B cell (primary cell): ENCODE data around the gene PBLD. TPM values are rescaled to one million over a fixed set of nuclear protein-coding genes. Genes with fewer than 3 reads are reported as not detected.

Source experiments
- ATAC-seq: fragments of 200-7000 bp; cut with Tn5 transposase; one replicate; pipeline ENCODE4 v1.10.0; 2021; ENCODE audit warnings: low read depth, mild to moderate bottlenecking, moderate number of reproducible peaks, moderate library complexity
- CTCF ChIA-PET: fragments of 350-600 bp; sonication (Branson Sonifier 250); formaldehyde crosslinking; loops from one replicate; lab custom pipeline; 2021; ENCODE audit warnings: antibody characterized with exemption, inconsistent platforms; lab: Charles Lee
- POLR2A ChIA-PET: fragments of 350-600 bp; sonication (Branson Sonifier 250); formaldehyde crosslinking; loops from one replicate; lab custom pipeline; 2021; ENCODE audit warnings: antibody characterized with exemption; lab: Charles Lee
- DNase-seq: peaks from one replicate; pipeline ENCODE4 v3.0.0; 2013
- H2AFZ ChIP-seq: 2 replicates; pipeline ENCODE4 v1.6.1; 2012; ENCODE audit warnings: mild to moderate bottlenecking, low read depth, low read length; ENCODE audit not compliant: insufficient read depth, poor library complexity, severe bottlenecking
- H3K27ac ChIP-seq, 2 donors: 1 replicate in 1 of 2; 2 replicates in 1 of 2; pipeline ENCODE4 v1.5.1; 2012 to 2013; ENCODE audit warnings: low read length in 2 of 2, mild to moderate bottlenecking in 2 of 2, moderate library complexity in 1 of 2
- H3K27me3 ChIP-seq, 4 experiments: fragments of 200-600 bp in 1 of 4; sonication (generic) in 1 of 4; replicated peaks in 1 of 4; 1 replicate in 2 of 4; 2 replicates in 2 of 4; pipeline versions ENCODE4 v1.6.1 to v1.7.0; 2013 to 2016; ENCODE audit warnings: low read length in 3 of 4, mild to moderate bottlenecking in 2 of 4, mixed read lengths in 1 of 4, moderate library complexity in 1 of 4; ENCODE audit not compliant: insufficient read depth in 4 of 4, control insufficient read depth in 3 of 4; ENCODE audit errors: control extremely low read depth in 1 of 4
- H3K36me3 ChIP-seq, 2 experiments: replicated peaks in 1 of 2; 1 replicate in 1 of 2; 2 replicates in 1 of 2; pipeline versions ENCODE4 v1.6.1 to v1.7.1; 2013; ENCODE audit warnings: low read length in 1 of 2; ENCODE audit not compliant: insufficient read depth in 2 of 2, control insufficient read depth in 1 of 2; ENCODE audit errors: control extremely low read depth in 1 of 2, extremely low read depth in 1 of 2
- H3K4me1 ChIP-seq, 2 donors: fragments of 200-600 bp in 1 of 2; sonication (generic) in 1 of 2; 1 replicate in 1 of 2; 2 replicates in 1 of 2; pipeline versions ENCODE4 v1.5.1 to v1.6.1; 2013 to 2017; ENCODE audit warnings: low read length in 2 of 2; ENCODE audit not compliant: control insufficient read depth in 2 of 2, insufficient read depth in 2 of 2
- H3K4me2 ChIP-seq: replicated peaks from 2 replicates; pipeline ENCODE3; 2012; ENCODE audit warnings: mild to moderate bottlenecking, low read depth, low read length; ENCODE audit not compliant: poor library complexity, severe bottlenecking
- H3K4me3 ChIP-seq, 5 experiments: fragments of 200-600 bp in 1 of 5; sonication (generic) in 1 of 5; 1 replicate in 3 of 5; 2 replicates in 2 of 5; pipeline versions ENCODE4 v1.5.1 to v1.7.0; 2011 to 2016; ENCODE audit warnings: low read length in 4 of 5, mild to moderate bottlenecking in 4 of 5, low read depth in 2 of 5, control low read depth in 1 of 5, moderate library complexity in 1 of 5; ENCODE audit not compliant: insufficient read depth in 1 of 5; ENCODE audit errors: control extremely low read depth in 1 of 5, extremely low read depth in 1 of 5
- H3K79me2 ChIP-seq: fragments of 200-600 bp; sonication (generic); one replicate; pipeline ENCODE4 v1.6.0; 2016; ENCODE audit warnings: low read length; ENCODE audit not compliant: control insufficient read depth, insufficient read depth
- H3K9ac ChIP-seq: fragments of 200-600 bp; sonication (generic); 2 replicates; pipeline ENCODE4 v1.6.1; 2017; ENCODE audit warnings: mild to moderate bottlenecking, low read length, moderate library complexity
- H3K9me3 ChIP-seq, 3 donors: one replicate each; pipeline versions ENCODE4 v1.6.1 to v1.7.1; 2013; ENCODE audit warnings: low read length in 2 of 3; ENCODE audit not compliant: control insufficient read depth in 2 of 3, insufficient read depth in 1 of 3; ENCODE audit errors: control extremely low read depth in 1 of 3
- H4K20me1 ChIP-seq: 2 replicates; pipeline ENCODE4 v1.6.0; 2012; ENCODE audit warnings: mild to moderate bottlenecking, low read length; ENCODE audit not compliant: insufficient read depth, control insufficient read depth, poor library complexity, severe bottlenecking
- H3K27ac Mint-ChIP-seq: one replicate; pipeline ENCODE4 v1.8.0; 2021; ENCODE audit warnings: mixed read lengths
- H3K27me3 Mint-ChIP-seq: one replicate; pipeline ENCODE4 v1.8.0; 2021; ENCODE audit warnings: mixed read lengths
- H3K4me1 Mint-ChIP-seq: one replicate; pipeline ENCODE4 v1.8.0; 2021; ENCODE audit warnings: mixed read lengths
- H3K4me3 Mint-ChIP-seq: one replicate; pipeline ENCODE4 v1.8.0; 2021; ENCODE audit warnings: mixed read lengths
- H3K9me3 Mint-ChIP-seq: one replicate; pipeline ENCODE4 v1.8.0; 2022; ENCODE audit warnings: mixed read lengths; ENCODE audit not compliant: insufficient read depth
- EZH2 ChIP-seq: IDR thresholded peaks from 2 replicates; pipeline ENCODE4 v1.6.1; 2012; ENCODE audit warnings: borderline replicate concordance, low read depth, mild to moderate bottlenecking, moderate library complexity, low read length; ENCODE audit not compliant: insufficient read depth, poor library complexity, severe bottlenecking
- WGBS: methylation state at CpG from one replicate; pipeline ENCODE4 v1.1.5; 2013; ENCODE audit warnings: missing lambda C conversion rate; ENCODE audit not compliant: insufficient coverage; 5-methylcytosine and 5-hydroxymethylcytosine counted together
- intact Hi-C: fragments of 100-400 bp; cut with micrococcal nuclease; formaldehyde crosslinking; loops from one replicate; pipeline ENCODE4 v1.10.0; 2022
- polyA plus RNA-seq: library from polyadenylated mRNA; depleted of rRNA; stranded (reverse); fragments of >200 nt; gene quantifications from 2 replicates; pipeline ENCODE4 v1.2.3, GENCODE V29; 2012
- total RNA-seq, 2 donors: library from RNA; stranded (reverse); fragments of 120-200 nt in 1 of 2; gene quantifications; 1 replicate in 1 of 2; 2 replicates in 1 of 2; pipeline versions ENCODE4 v1.2.3 to v1.2.4, GENCODE V29; 2013 to 2022
- TF ChIP-seq, protein P1 (sequence below): fragments of 200-600 bp; IDR thresholded peaks from one replicate; pipeline ENCODE4 v1.8.0; 2022; ENCODE audit warnings: antibody characterized with exemption, mild to moderate bottlenecking

PBLD gene
- total and polyA plus RNA-seq, 2 donors (not counting 1 experiment from before 2014, with no cell fraction given) = 0.40 to 4.7 TPM

DNA sequence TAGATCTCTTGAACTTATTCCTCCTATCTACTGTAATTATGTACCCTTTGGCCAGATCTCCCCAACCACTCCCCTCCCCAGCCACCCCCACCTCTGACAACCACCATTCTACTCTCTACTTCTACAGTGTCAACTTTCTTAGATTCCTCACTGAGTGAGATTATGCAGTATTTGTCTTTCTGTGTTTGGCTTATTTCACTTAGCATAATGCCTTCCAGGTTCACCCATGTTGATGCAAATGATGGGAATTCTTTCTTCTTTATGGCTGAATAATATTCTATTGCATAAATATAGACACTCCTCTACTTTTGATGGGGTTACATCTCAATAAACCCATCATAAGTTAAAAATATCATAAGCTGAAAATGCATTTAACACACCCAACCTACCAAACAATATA lies 22.2 kb downstream of the PBLD start:
- Mint-ChIP-seq H3K27me3 (no peaks in the 10 kb centered on the region), H3K4me1 (peaks cover 2% of the 10 kb centered on the region), H3K9me3 (no peaks in the 10 kb centered on the region), H3K27ac (no peak overlapping the region), H3K4me3 (no peak overlapping the region)
- Histone ChIP-seq H3K9me3 (peaks cover 0 to 3% (median 1%) of the 10 kb centered on the region in 3 donors), H3K36me3 (no peaks in the 10 kb centered on the region), H3K4me1 (no peaks in the 10 kb centered on the region), H3K4me3 (no peak overlapping the region), H4K20me1 (no peaks in the 10 kb centered on the region), H3K9ac (no peak overlapping the region), H3K27me3 (peaks cover 0 to 1% (median 0%) of the 10 kb centered on the region in 4 experiments), H2AFZ (no peak overlapping the region), H3K27ac (no peak overlapping the region), H3K4me2 (no peak overlapping the region), H3K79me2 (no peaks in the 10 kb centered on the region)
- POLR2A ChIA-PET = no interaction called here
- CTCF ChIA-PET = interaction anchor here (5.2 kb wide), 1 partner anchor 9 kb away, joined by 34 read pairs; no protein-coding TSS in a partner anchor
- DNase-seq (no peak), ATAC-seq (no peak)
- TF ChIP-seq, protein P1, sequence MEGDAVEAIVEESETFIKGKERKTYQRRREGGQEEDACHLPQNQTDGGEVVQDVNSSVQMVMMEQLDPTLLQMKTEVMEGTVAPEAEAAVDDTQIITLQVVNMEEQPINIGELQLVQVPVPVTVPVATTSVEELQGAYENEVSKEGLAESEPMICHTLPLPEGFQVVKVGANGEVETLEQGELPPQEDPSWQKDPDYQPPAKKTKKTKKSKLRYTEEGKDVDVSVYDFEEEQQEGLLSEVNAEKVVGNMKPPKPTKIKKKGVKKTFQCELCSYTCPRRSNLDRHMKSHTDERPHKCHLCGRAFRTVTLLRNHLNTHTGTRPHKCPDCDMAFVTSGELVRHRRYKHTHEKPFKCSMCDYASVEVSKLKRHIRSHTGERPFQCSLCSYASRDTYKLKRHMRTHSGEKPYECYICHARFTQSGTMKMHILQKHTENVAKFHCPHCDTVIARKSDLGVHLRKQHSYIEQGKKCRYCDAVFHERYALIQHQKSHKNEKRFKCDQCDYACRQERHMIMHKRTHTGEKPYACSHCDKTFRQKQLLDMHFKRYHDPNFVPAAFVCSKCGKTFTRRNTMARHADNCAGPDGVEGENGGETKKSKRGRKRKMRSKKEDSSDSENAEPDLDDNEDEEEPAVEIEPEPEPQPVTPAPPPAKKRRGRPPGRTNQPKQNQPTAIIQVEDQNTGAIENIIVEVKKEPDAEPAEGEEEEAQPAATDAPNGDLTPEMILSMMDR = no peak
- no peak for TF ChIP-seq EZH2
- intact Hi-C loops = no loop called here

DNA sequence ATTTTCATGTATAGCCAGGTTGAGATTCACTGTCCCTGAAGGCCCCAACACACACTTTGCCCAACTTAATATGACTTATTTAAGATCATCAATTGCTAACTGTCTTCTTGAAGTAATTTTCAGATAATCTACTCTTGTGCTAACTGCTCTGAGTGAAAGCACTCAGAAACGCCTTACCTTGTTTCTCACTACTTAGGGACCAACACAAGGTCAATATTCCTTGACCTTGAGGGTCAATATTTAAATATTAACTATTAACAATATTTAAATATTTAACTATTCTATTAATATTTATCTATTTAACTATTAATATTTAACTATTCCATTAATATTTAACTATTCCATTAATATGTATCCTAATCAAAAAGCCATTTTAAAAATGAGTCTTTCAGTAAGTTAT lies 26.9 kb downstream of the PBLD start:
- H3K27ac Mint-ChIP-seq = no peak overlapping the region
- Histone ChIP-seq H3K4me2 (no peak overlapping the region), H2AFZ (no peak overlapping the region), H3K27me3 (no peaks in the 10 kb centered on the region), H4K20me1 (no peaks in the 10 kb centered on the region), H3K9ac (no peak overlapping the region), H3K79me2 (no peaks in the 10 kb centered on the region), H3K36me3 (no peaks in the 10 kb centered on the region), H3K4me3 (no peak overlapping the region), H3K27ac (no peak overlapping the region), H3K9me3 (no peaks in the 10 kb centered on the region), H3K4me1 (peaks cover 14% of the 10 kb centered on the region in 2 donors)
- intact Hi-C loops = no loop called here
- no peak overlapping the region for H3K4me3 Mint-ChIP-seq
- ChIA-PET POLR2A (no interaction called here), CTCF (interaction anchor here (1.7 to 1.9 kb wide), 2 partner anchors 93 to 148 kb away, joined by 5 to 11 read pairs; no protein-coding TSS in a partner anchor)
- no peak for TF ChIP-seq EZH2
- TF ChIP-seq, protein P1 = no peak
- H3K9me3 Mint-ChIP-seq = no peaks in the 10 kb centered on the region
- no peaks in the 10 kb centered on the region for H3K27me3 Mint-ChIP-seq
- DNase-seq (no peak), ATAC-seq (no peak)
- WGBS = no CpG with 5 or more reads among the region's 1 CpG
- peaks cover 16% of the 10 kb centered on the region for H3K4me1 Mint-ChIP-seq
